ENCODE results near the gene TP63.

Gene TP63

GRCh38 chr3:189826566-189826965 is 195.4 kb downstream of the TP63 start:
- DNase-seq, result no peak

- DNase-seq, result no peak
Measured at GRCh38 chr3:189827108-189827507, 195.9 kb downstream of the TP63 start.

- no peak for DNase-seq
Measured at GRCh38 chr3:189830401-189830800, 199.2 kb downstream of the TP63 start.

- no peak for DNase-seq
Measured at GRCh38 chr3:189833266-189833665, 202.1 kb downstream of the TP63 start.

- DNase-seq, result no peak
Measured at GRCh38 chr3:189833996-189834395, 202.8 kb downstream of the TP63 start.

- DNase-seq, result no peak
Measured at GRCh38 chr3:189834462-189834861, 203.3 kb downstream of the TP63 start.

- no peak for DNase-seq
Measured at GRCh38 chr3:189836795-189837194, 205.6 kb downstream of the TP63 start.

GRCh38 chr3:189838291-189838690 is 207.1 kb downstream of the TP63 start:
- DNase-seq, result no peak

- DNase-seq, result no peak
Measured at GRCh38 chr3:189839576-189839975, 208.4 kb downstream of the TP63 start.

GRCh38 chr3:189841473-189842205 is 210.4 kb downstream of the TP63 start:
- no peak for DNase-seq

- no peak for DNase-seq
Measured at GRCh38 chr3:189842681-189843602, 211.8 kb downstream of the TP63 start.

GRCh38 chr3:189845069-189845468 is 213.9 kb downstream of the TP63 start:
- DNase-seq, result no peak

- no peak for DNase-seq
Measured at GRCh38 chr3:189848395-189849040, 217.3 kb downstream of the TP63 start.

- DNase-seq, result no peak
Measured at GRCh38 chr3:189849262-189849661, 218.1 kb downstream of the TP63 start.

GRCh38 chr3:189851682-189852081 is 220.5 kb downstream of the TP63 start:
- DNase-seq, result no peak

GRCh38 chr3:189853906-189854305 is 222.7 kb downstream of the TP63 start:
- DNase-seq, result no peak

- no peak for DNase-seq
Measured at GRCh38 chr3:189860296-189860695, 229.1 kb downstream of the TP63 start.

GRCh38 chr3:189862385-189862998 is 231.3 kb downstream of the TP63 start:
- no peak for DNase-seq

- no peak for DNase-seq
Measured at GRCh38 chr3:189863031-189863430, 231.8 kb downstream of the TP63 start.

GRCh38 chr3:189868061-189868460 is 236.9 kb downstream of the TP63 start:
- DNase-seq, result no peak

- no peak for DNase-seq
Measured at GRCh38 chr3:189869165-189869564, 238.0 kb downstream of the TP63 start.

GRCh38 chr3:189871418-189871817 is 240.2 kb downstream of the TP63 start:
- no peak for DNase-seq

- DNase-seq, result no peak
Measured at GRCh38 chr3:189883113-189883753, 252.0 kb downstream of the TP63 start.

All from GDM1 (cell line).